SU-DHL-6 (cell line): ENCODE results near the gene SIK2.

ENCODE experiments used
- EZH2phosphoT487 ChIP-seq: fragments of 200-600 bp; sonication (generic), shearing (Covaris generic); conservative IDR thresholded peaks from 2 replicates; pipeline ENCODE4 v1.6.1; 2018; ENCODE audit warnings: mild to moderate bottlenecking, antibody characterized with exemption, low read length, moderate library complexity, mixed read lengths
- TF ChIP-seq, protein P1 (sequence below): fragments of 200-600 bp; sonication (generic); IDR thresholded peaks from one replicate; pipeline ENCODE4 v1.5.1; 2017; ENCODE audit warnings: antibody characterized with exemption, mild to moderate bottlenecking, low read length, moderate library complexity; ENCODE audit not compliant: insufficient read depth, poor library complexity, severe bottlenecking

DNA sequence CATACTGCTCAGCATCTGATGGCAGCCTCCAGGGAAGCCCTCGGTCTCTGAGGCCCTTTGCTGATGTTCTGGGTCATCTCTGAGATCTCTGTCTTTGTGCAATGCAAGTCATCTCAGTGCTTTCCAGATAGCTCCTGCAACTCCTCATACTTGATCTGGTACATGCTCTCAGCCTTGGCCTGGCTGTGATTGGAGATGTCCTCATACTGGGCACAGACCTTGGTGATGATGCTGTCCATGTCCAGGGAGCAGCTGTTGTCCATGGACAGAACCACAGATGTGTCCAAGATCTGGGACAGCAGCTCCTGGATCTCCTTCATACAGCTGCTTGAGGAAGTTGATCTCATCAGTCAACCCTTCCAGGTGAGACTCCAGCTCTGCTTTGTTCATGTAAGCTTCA is 69.1 kb downstream of the SIK2 start:
- TF ChIP-seq, protein P1, sequence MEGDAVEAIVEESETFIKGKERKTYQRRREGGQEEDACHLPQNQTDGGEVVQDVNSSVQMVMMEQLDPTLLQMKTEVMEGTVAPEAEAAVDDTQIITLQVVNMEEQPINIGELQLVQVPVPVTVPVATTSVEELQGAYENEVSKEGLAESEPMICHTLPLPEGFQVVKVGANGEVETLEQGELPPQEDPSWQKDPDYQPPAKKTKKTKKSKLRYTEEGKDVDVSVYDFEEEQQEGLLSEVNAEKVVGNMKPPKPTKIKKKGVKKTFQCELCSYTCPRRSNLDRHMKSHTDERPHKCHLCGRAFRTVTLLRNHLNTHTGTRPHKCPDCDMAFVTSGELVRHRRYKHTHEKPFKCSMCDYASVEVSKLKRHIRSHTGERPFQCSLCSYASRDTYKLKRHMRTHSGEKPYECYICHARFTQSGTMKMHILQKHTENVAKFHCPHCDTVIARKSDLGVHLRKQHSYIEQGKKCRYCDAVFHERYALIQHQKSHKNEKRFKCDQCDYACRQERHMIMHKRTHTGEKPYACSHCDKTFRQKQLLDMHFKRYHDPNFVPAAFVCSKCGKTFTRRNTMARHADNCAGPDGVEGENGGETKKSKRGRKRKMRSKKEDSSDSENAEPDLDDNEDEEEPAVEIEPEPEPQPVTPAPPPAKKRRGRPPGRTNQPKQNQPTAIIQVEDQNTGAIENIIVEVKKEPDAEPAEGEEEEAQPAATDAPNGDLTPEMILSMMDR, result no peak
- TF ChIP-seq EZH2phosphoT487, result no peak
